Measurements from ENCODE around the gene FLOT2. TPM values are rescaled to one million over a fixed set of nuclear protein-coding genes. Genes with fewer than 3 reads are reported as not detected.

FLOT2 gene
- total and polyA plus RNA-seq, 2 of the 8 experiments (the other 6 are each of a cell fraction or from before 2014, with no cell fraction given): 116 to 189 TPM

GRCh38 chr17:28896884-28897768, at the start of gene FLOT2 (continued):
- no peak; a peak in 1 of 3 replicates for TF ChIP-seq EP300 (IDR thresholded peaks at IDR 0.05; ENCODE audit: borderline replicate concordance in 1 of 2, low read depth in 2 of 2, low read length in 2 of 2)
- no peak for TF ChIP-seq NRF1 (IDR thresholded peaks at IDR 0.05; ENCODE audit: low read depth, low read length)

Measured in H1 (cell line).